ENCODE measurements around the gene IL17REL.

IL17REL gene

DNA sequence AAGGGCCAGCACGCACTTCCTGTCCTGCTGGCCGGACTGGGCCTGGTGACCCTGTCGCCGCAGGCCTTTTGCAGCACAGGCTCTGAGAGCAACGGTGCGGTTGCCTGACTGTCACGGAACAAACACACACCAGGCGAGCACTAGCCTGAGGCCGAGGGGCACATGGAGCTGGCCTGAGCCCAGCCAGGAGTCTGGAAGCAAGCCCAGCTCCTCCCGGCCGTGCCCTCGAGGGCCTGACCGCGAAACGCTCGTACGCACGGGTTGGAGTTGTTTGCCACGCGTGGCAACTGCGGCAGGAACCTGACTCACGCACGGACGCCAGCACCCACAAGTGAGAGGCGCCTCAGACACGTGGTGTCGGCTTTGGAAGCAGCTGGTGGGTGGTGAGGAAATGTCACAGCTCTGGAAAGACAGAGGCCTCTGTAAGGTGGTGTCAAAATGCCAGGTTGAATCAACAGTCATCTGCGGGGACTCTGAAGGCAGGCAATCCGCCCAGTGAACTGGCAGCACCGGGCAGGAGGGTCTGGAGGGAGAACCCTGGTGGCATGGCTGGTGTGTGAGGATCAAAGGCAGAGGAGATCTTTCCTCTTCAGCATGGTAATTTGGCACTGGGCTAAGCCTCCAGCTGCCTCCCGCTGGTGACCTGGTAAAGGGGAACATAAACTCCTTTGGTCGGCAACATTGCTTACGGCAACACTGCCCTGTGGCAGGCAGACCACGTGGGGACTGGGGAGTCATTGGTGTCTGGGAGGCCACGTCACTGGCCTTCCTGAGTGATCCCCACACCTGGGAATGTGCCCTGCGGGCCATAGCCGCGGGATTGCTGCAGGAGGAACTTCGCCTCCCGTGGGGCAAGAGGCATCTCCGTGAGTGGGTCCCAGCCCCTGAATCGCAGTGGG, 15.3 kb upstream of the IL17REL start:
- TF ChIP-seq, protein P1, sequence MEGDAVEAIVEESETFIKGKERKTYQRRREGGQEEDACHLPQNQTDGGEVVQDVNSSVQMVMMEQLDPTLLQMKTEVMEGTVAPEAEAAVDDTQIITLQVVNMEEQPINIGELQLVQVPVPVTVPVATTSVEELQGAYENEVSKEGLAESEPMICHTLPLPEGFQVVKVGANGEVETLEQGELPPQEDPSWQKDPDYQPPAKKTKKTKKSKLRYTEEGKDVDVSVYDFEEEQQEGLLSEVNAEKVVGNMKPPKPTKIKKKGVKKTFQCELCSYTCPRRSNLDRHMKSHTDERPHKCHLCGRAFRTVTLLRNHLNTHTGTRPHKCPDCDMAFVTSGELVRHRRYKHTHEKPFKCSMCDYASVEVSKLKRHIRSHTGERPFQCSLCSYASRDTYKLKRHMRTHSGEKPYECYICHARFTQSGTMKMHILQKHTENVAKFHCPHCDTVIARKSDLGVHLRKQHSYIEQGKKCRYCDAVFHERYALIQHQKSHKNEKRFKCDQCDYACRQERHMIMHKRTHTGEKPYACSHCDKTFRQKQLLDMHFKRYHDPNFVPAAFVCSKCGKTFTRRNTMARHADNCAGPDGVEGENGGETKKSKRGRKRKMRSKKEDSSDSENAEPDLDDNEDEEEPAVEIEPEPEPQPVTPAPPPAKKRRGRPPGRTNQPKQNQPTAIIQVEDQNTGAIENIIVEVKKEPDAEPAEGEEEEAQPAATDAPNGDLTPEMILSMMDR (conservative IDR thresholded peaks at IDR 0.05), result no peak

DNA sequence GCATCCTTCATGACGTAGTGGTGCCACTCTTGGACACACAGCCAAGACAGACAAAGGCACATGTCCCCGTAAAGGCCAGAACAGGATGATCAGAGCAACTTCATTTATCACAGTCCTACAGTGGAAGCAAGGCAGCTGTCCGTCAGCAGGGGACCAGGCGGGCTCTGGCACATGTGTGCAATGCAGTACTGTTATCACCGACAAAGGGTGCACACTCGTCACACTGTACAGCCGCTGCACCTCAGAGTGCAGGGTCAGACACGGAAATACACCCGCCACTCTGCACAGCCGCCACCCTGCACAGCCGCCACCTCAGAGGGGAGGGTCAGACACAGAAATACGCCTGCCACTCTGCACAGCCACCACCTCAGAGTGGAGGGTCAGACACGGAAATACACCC, 13.4 kb upstream of the IL17REL start:
- no peak overlapping the region for H3K27ac ChIP-seq
- TF ChIP-seq, protein P1 (conservative IDR thresholded peaks at IDR 0.05), result no peak

More for the DNA sequence above, 15.3 kb upstream of the IL17REL start:
- H3K27ac ChIP-seq, result peak overlapping the region; percentile 54

DNA sequence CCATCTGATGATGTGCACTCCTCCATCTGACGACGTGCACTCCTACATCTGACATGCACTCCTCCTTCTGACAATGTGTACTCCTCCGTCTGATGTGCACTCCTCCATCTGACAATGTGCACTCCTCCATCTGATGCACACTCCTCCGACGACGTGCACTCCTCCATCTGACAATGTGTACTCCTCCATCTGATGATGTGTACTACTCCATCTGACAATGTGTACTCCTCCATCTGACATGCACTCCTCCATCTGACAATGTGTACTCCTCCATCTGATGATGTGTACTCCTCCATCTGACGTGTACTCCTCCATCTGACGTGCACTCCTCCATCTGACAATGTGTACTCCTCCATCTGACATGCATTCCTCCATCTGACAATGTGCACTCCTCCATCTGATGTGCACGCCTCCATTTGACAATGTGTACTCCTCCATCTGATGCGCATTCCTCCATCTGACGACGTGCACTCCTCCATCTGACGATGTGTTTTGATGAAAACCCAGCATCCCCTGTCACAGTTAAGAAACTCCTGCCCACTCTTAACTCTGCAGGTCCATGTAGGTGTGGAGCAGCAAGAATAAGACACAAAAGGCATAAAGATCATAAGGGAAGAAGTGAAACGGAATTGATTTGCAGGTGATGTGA, 9.7 kb upstream of the IL17REL start:
- TF ChIP-seq, protein P1 (conservative IDR thresholded peaks at IDR 0.05), result no peak

DNA sequence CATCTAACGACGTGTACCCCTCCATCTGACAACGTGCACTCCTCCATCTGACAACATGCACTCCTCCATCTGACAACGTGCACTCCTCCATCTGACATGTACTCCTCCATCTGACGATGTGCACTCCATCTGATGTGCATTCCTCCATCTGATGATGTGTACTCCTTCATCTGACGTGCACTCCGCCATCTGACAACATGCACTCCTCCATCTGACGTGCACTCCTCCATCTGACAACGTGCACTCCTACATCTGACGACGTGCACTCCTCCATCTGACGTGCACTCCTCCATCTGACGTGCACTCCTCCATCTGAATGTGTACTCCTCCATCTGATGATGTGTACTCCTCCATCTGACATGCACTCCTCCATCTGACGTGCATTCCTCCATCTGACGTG, 8.0 kb upstream of the IL17REL start:
- TF ChIP-seq, protein P1 (conservative IDR thresholded peaks at IDR 0.05), result no peak
- no peak overlapping the region for H3K27ac ChIP-seq

More for the DNA sequence above, 9.7 kb upstream of the IL17REL start:
- no peak overlapping the region for H3K27ac ChIP-seq

DNA sequence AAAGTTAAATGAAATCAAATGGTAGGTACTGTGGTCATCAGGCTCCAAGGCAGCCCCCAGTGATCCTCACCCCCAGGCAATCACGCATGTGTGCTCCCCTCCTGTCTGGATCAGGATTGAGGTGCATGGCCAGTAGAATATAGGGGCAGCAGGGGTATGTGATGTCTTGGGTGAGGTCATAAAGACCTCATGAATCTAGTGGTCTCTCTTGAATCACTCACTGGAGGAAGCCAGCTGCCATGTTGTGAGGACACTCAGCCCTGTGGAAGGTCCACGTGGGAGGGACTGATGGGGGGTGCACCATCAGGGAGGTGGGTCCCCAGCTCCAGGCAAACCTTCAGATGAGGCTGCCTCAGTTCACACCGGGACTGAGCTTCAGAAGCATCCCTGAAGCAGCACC, 6.8 kb upstream of the IL17REL start:
- no peak overlapping the region for H3K27ac ChIP-seq
- TF ChIP-seq, protein P1 (conservative IDR thresholded peaks at IDR 0.05), result no peak

DNA sequence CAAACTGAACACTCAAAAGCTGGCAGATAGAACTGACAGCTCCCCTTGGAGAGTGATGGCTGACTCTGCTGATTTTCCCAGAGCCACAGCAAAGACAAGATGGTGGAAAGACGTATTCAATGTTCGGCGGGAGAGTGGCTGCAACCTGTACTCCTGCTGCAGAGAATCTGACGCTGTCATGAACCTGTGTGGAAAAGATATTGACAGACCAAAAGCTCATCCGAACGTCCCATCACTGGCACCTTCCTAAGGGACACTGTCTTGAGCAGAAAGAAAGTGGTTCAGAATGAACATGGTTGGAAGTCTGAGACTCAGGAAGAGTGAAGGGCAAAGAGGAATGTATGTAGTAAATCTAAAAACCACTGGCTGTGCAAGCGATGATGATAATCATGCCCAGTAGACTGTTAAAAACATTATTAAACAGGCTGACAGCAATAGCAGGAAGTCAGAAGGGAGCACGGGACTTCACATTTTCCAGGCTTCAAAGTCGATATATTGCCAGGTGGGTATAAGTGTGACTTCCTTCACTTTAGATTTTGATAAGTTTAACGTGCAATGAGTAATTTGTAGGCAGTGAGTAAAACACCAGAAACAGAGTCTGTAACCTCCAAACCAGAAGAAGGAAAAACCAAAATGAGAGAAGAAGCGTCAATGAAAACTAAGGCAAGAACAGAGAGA, 6.2 kb upstream of the IL17REL start:
- no peak overlapping the region for H3K27ac ChIP-seq
- TF ChIP-seq, protein P1 (conservative IDR thresholded peaks at IDR 0.05), result no peak

DNA sequence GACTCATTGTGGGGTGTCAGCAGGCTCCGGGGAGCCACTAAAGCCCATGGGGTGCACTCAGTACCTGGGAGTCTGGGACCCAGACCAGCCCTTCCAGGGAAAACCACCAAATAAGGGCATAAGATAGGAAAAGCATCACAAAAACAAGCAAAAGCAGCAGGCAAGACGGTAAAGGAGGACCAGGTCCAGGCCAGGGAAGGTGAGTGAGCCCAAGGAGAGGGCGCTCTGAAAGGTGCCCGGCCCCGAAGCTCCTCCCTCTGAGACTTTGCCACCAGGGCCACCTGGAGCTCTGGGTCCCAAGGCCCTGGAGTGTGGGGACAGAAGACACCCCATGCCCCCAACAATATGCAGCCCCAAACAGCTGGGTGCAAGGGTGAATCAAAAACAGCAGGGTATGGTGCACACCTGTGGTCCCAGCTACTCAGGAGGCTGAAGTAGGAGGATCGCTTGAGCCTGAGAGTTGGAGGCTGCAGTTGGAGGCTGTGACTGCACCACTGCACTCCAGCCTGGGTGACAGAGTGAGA, 5.2 kb upstream of the IL17REL start:
- no peak overlapping the region for H3K27ac ChIP-seq
- TF ChIP-seq, protein P1 (conservative IDR thresholded peaks at IDR 0.05), result no peak

All from VCaP (cell line).